Tibial artery (tissue), 4 donors: ENCODE data around the gene IKBIP.
"Not testable (repeated sequence)": the region's sequence is repeated elsewhere in the genome, so short reads cannot be mapped to it uniquely, and the experiment has no call there.

Experiments used
- DNase-seq, 2 donors: peaks; one replicate each; pipeline ENCODE4 v3.0.0-alpha.2; 2019
- H3K27ac ChIP-seq, 2 donors: fragments of 200-600 bp; sonication (generic) in 1 of 2; 1 replicate in 1 of 2; 2 replicates in 1 of 2; pipeline ENCODE4 v1.5.1; 2018 to 2019; ENCODE audit warnings: mild to moderate bottlenecking in 1 of 2
- H3K27me3 ChIP-seq, 2 donors: fragments of 200-600 bp; sonication (generic) in 1 of 2; one replicate each; pipeline versions ENCODE4 v1.5.1 to v1.6.0; 2016 to 2019
- H3K36me3 ChIP-seq, 3 donors: fragments of 200-600 bp; sonication (generic) in 2 of 3; one replicate each; pipeline ENCODE4 v1.5.1; 2016 to 2019; ENCODE audit warnings: mild to moderate bottlenecking in 2 of 3
- H3K4me1 ChIP-seq, 4 donors: fragments of 200-600 bp; sonication (generic) in 2 of 4; 1 replicate in 3 of 4; 2 replicates in 1 of 4; pipeline ENCODE4 v1.5.1; 2016 to 2019
- H3K4me3 ChIP-seq, 2 donors: fragments of 200-600 bp; sonication (generic) in 1 of 2; 1 replicate in 1 of 2; 2 replicates in 1 of 2; pipeline ENCODE4 v1.5.1; 2018 to 2019; ENCODE audit warnings: mild to moderate bottlenecking in 2 of 2
- H3K9me3 ChIP-seq, 3 donors: fragments of 200-600 bp; sonication (generic) in 1 of 3; one replicate each; pipeline ENCODE4 v1.5.1; 2016 to 2019
- intact Hi-C: fragments of 100-400 bp; cut with DNase I; formaldehyde crosslinking; loops from one replicate; pipeline ENCODE4 v1.15.0; 2023; ENCODE audit warnings: low total_unique reads
- TF ChIP-seq, protein P1 (sequence below), 2 experiments: fragments of 200-600 bp in 1 of 2; fragments of 450-650 bp in 1 of 2; IDR thresholded peaks; one replicate each; pipeline ENCODE4 v1.5.1; 2017 to 2019; ENCODE audit warnings: antibody characterized with exemption in 2 of 2, mild to moderate bottlenecking in 1 of 2, moderate library complexity in 1 of 2

Gene IKBIP

DNA sequence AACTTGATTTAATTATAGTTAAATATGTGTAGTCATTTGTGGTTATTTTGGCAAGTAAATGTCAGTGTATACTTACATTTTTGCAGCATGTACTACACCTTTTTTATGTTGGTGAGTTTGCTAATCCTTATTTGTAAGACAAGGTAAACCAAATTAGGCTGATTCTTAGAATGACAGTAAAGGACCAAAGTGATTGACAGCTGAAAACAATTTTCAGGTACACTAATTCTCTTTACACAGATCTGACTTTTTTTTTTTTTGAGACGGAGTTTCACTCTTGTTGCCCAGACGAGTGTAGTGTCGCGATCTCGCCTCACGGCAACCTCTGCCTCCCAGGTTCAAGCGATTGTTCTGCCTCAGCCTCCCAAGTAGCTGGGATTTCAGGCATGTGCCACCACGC is 42.7 kb downstream of the IKBIP start:
- peaks cover 67 to 84% (median 80%) of the 10 kb centered on the region in 3 donors for H3K36me3 ChIP-seq

DNA sequence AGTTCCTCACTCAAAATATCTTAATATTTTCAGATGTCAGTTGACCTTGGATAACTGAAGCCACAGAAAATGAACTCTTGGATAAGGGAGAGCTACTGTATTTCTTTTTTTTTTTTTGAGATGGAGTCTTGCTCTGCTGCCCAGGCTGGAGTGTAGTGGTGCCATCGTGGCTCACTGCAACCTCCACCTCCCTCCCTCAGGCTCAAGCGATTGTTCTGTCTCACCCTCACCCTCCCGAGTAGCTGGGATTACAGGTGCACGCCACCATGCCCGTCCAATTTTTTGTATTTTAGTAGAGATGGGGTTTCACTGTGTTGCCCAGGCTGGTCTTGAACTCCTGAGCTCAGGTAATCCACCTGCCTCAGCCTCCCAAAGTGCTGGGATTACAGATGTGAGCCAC is 47.3 kb downstream of the IKBIP start:
- Histone ChIP-seq H3K36me3 (peaks cover 52 to 62% (median 56%) of the 10 kb centered on the region in 3 donors), H3K4me1 (peaks cover 0 to 28% (median 15%) of the 10 kb centered on the region in 4 donors)
- H3K27me3 ChIP-seq, H3K4me3 ChIP-seq, H3K27ac ChIP-seq, H3K9me3 ChIP-seq, DNase-seq, intact Hi-C loops: not testable (repeated sequence)

More for the DNA sequence above, 42.7 kb downstream of the IKBIP start:
- Histone ChIP-seq H3K27me3 (no peaks in the 10 kb centered on the region), H3K4me3 (no peak overlapping the region), H3K9me3 (no peaks in the 10 kb centered on the region), H3K4me1 (peaks cover 0 to 9% (median 0%) of the 10 kb centered on the region in 4 donors), H3K27ac (no peak overlapping the region)
- DNase-seq = no peak
- intact Hi-C loops = no loop called here
- TF ChIP-seq, protein P1, sequence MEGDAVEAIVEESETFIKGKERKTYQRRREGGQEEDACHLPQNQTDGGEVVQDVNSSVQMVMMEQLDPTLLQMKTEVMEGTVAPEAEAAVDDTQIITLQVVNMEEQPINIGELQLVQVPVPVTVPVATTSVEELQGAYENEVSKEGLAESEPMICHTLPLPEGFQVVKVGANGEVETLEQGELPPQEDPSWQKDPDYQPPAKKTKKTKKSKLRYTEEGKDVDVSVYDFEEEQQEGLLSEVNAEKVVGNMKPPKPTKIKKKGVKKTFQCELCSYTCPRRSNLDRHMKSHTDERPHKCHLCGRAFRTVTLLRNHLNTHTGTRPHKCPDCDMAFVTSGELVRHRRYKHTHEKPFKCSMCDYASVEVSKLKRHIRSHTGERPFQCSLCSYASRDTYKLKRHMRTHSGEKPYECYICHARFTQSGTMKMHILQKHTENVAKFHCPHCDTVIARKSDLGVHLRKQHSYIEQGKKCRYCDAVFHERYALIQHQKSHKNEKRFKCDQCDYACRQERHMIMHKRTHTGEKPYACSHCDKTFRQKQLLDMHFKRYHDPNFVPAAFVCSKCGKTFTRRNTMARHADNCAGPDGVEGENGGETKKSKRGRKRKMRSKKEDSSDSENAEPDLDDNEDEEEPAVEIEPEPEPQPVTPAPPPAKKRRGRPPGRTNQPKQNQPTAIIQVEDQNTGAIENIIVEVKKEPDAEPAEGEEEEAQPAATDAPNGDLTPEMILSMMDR (IDR thresholded peaks at IDR 0.05) = no peak

- H3K27ac ChIP-seq = peak overlapping the region; percentile 20 to 92
- H3K4me1 ChIP-seq = peaks cover 0 to 28% (median 15%) of the 10 kb centered on the region in 4 donors
- peaks cover 33 to 43% (median 37%) of the 10 kb centered on the region in 3 donors for H3K36me3 ChIP-seq
- intact Hi-C loops = no loop called here
- H3K4me3 ChIP-seq = peak overlapping the region; percentile 84 to 97
- no peak for DNase-seq
- no peaks in the 10 kb centered on the region for H3K27me3 ChIP-seq
- TF ChIP-seq, protein P1 (IDR thresholded peaks at IDR 0.05) = no peak
- H3K9me3 ChIP-seq = no peaks in the 10 kb centered on the region
Observed at GRCh38 chr12:98595243-98595988, 49.2 kb downstream of the IKBIP start.

- Histone ChIP-seq H3K4me1 (peaks cover 0 to 28% (median 15%) of the 10 kb centered on the region in 4 donors), H3K9me3 (no peaks in the 10 kb centered on the region), H3K4me3 (peak overlapping the region; percentile 84 to 97), H3K27ac (peak overlapping the region; percentile 92), H3K36me3 (peaks cover 21 to 31% (median 25%) of the 10 kb centered on the region in 3 donors), H3K27me3 (no peaks in the 10 kb centered on the region)
- TF ChIP-seq, protein P1 (IDR thresholded peaks at IDR 0.05) = no peak
- peak; percentile 50 to 73 for DNase-seq
- intact Hi-C loops = no loop called here
Observed at GRCh38 chr12:98594050-98594835, 50.3 kb downstream of the IKBIP start.

DNA sequence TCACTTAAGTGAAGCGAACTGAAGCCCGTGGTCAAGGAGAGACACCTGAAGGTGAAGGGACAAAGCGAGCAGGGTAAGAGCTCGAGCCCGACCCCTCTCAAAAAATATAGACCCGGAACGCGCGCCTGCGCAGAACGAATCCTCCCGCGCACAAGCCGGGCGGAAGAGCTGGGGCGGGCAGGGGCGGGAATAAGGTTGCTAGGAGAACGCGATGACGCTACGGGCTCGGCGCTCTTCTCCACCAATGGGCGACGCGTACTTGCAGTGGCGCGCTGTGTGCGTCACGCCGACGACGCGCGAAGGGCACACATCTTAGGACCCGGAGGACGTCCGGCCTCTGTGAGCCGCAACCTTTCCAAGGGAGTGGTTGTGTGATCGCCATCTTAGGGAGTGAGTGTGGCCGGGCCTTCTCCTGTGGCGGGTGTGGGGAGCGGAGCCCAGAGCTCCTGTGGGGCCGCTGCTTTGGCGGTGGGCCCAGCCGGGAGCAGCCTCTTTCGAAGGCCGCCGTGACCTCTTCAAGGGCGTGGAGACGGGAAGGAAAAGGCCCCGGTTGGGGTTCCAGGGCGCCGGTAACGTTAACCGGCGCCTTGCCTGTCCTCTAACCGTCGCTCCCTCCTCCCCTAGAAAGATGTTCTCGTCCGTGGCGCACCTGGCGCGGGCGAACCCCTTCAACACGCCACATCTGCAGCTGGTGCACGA is 51.1 kb downstream of the IKBIP start, which contains the start of gene SLC25A3:
TSS of gene SLC25A3 (plus strand) at position 336 of the 699 bp plus-strand sequence. CDS start at position 629, 293 bp downstream.
- peak within 1 kb of the TSS; percentile 92 for H3K27ac ChIP-seq
- no peaks in the 10 kb centered on the region for H3K27me3 ChIP-seq
- H3K9me3 ChIP-seq = no peaks in the 10 kb centered on the region
- peak; percentile 97 to 98 for DNase-seq
- intact Hi-C loops = no loop called here
- peak within 1 kb of the TSS; percentile 84 to 97 for H3K4me3 ChIP-seq
- peaks cover 14 to 23% (median 18%) of the 10 kb centered on the region in 3 donors for H3K36me3 ChIP-seq
- TF ChIP-seq, protein P1 (IDR thresholded peaks at IDR 0.05) = no peak
- H3K4me1 ChIP-seq = peaks cover 0 to 28% (median 15%) of the 10 kb centered on the region in 4 donors
